Activated T-cell treated with anti-CD3 and anti-CD28 coated beads, Interleukin-2, amount 50 U/mL, for 4 hours (primary cell): ENCODE results near the gene ITPA. TPM values are rescaled to one million over a fixed set of nuclear protein-coding genes. Genes with fewer than 3 reads are reported as not detected.
A peak's percentile ranks its signal among the peaks of the same experiment; 100 is the strongest.
"Not testable (repeated sequence)": the region's sequence is repeated elsewhere in the genome, so short reads cannot be mapped to it uniquely, and the experiment has no call there.

Experiments
- ATAC-seq, 2 donors: fragments of 200-7000 bp; cut with Tn5 transposase; one replicate each; pipeline ENCODE4 v1.10.0; 2021
- DNase-seq: peaks from one replicate; pipeline ENCODE4 v3.0.0-alpha.2; 2020
- H3K27me3 Mint-ChIP-seq: one replicate; pipeline ENCODE4 v1.8.0; 2021; ENCODE audit warnings: low read depth, mixed read lengths
- H3K36me3 Mint-ChIP-seq: one replicate; pipeline ENCODE4 v1.8.0; 2022; ENCODE audit warnings: mixed read lengths; ENCODE audit not compliant: insufficient read depth
- H3K4me1 Mint-ChIP-seq: one replicate; pipeline ENCODE4 v1.8.0; 2021; ENCODE audit warnings: low read depth, mixed read lengths
- H3K4me3 Mint-ChIP-seq: one replicate; pipeline ENCODE4 v1.8.0; 2021; ENCODE audit warnings: mild to moderate bottlenecking, moderate library complexity, mixed read lengths
- H3K9me3 Mint-ChIP-seq: one replicate; pipeline ENCODE4 v1.8.0; 2021; ENCODE audit warnings: mixed read lengths
- total RNA-seq, 3 donors: library from RNA; stranded (reverse); gene quantifications; one replicate each; pipeline ENCODE4 v1.2.1, GENCODE V29; 2021

ITPA gene
- total RNA-seq, 3 donors from 2014 or later: 106 to 138 (median 130) TPM

DNA sequence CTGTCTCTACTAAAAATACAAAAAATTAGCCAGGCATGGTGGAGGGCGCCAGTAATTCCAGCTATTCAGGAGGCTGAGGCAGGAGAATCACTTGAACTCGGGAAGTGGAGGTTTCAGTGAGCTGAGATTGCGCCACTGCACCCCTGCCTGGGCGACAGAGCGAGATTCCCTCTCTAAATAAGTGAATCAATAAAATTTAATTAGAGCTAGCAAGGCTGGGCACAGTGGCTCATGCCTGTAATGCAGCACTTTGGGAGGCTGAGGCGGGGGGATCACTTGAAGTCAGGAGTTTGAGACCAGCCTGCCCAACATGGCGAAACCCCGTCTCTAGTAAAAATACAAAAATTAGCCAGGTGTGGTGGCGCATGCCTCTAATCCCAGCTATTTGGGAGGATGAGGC lies 21.4 kb upstream of the ITPA start:
- H3K4me1 Mint-ChIP-seq, H3K9me3 Mint-ChIP-seq, H3K4me3 Mint-ChIP-seq, ATAC-seq, H3K27me3 Mint-ChIP-seq, DNase-seq: not testable (repeated sequence)
- H3K36me3 Mint-ChIP-seq: peaks cover 17% of the 10 kb centered on the region

DNA sequence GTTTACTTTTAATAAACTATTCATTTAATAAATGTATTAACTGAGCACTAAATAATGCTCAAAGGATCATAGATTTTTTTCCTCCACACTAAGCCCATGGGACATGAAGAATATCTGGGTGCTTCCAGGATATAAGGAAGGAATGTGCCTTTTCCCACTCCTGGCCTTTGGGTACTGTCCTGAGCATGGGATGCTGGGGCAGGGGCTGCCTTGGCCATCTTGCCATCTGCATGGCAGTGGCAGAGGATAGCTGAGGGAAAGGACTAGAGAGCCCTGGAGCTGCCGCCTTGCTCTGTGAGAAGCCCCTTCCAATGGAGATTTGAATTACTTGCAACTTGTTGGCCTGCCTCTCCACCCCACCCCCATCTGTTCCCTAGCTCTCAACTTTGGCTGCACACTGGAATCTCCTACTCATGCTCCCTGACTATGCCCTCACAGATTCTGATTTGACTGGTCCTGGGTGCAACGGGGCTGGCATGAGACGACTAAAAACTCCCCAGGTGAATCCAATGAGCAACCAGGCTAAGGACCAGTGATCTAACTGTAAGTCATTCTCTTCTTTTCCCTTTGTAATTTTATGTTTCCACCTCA lies 20.4 kb upstream of the ITPA start:
- ATAC-seq: no peak
- H3K4me1 Mint-ChIP-seq: no peaks in the 10 kb centered on the region
- DNase-seq: no peak
- peaks cover 17% of the 10 kb centered on the region for H3K36me3 Mint-ChIP-seq
- no peak overlapping the region for H3K4me3 Mint-ChIP-seq
- H3K9me3 Mint-ChIP-seq: no peaks in the 10 kb centered on the region
- H3K27me3 Mint-ChIP-seq: no peaks in the 10 kb centered on the region

DNA sequence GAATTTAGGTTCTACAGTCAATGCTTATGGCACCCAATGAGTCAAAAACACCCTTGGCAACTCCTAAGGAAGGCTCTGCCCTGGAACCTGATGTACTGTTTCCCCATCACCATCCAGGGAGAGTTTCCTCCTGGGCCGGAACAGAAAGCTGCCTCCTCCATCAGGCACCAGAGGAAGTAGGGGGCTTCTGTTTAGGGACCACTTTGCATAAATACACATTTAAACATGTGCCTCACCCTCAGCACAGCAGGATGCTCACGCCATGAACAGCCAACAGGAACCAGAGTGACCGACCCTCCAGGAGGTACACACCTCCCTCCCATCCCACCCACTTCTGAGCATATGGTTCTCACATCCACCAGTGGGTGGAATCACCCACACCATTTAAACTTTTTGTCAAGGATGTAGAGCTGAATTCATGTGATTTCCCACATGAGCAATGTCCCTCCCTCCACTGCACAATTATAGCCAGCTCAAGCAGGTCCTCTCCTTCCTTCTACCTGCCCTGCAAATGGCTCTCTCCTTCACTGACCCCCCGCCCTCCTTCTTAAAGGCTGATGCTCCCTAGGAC lies 19.7 kb upstream of the ITPA start:
- Mint-ChIP-seq H3K4me1 (no peaks in the 10 kb centered on the region), H3K36me3 (peaks cover 17% of the 10 kb centered on the region), H3K4me3 (no peak overlapping the region), H3K27me3 (no peaks in the 10 kb centered on the region), H3K9me3 (no peaks in the 10 kb centered on the region)
- ATAC-seq: no peak
- no peak for DNase-seq

DNA sequence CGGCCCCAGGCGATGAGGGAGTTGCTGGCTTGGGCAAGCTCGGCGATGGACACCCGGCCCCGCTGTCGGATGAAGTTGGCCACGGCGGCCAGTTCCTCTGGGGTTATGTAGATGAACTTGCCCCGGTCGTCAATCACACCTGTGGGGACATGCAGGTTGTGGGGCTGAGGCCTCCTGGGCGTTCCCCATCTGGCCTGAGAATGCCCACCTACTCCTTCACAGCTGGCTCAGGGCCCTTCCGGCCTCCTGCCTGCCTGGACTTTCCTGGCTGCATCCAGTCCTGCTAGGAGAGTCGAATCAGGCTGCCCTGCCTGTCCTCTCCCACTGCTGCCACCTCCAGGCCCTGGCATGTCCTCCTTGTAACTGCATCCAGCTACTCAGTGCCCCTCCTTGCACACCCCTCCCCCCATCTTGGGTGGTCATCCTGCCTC lies 18.6 kb upstream of the ITPA start:
- Mint-ChIP-seq H3K9me3 (no peaks in the 10 kb centered on the region), H3K36me3 (peaks cover 24% of the 10 kb centered on the region), H3K27me3 (no peaks in the 10 kb centered on the region), H3K4me1 (peaks cover 3% of the 10 kb centered on the region), H3K4me3 (no peak overlapping the region)
- DNase-seq (no peak), ATAC-seq (no peak)

DNA sequence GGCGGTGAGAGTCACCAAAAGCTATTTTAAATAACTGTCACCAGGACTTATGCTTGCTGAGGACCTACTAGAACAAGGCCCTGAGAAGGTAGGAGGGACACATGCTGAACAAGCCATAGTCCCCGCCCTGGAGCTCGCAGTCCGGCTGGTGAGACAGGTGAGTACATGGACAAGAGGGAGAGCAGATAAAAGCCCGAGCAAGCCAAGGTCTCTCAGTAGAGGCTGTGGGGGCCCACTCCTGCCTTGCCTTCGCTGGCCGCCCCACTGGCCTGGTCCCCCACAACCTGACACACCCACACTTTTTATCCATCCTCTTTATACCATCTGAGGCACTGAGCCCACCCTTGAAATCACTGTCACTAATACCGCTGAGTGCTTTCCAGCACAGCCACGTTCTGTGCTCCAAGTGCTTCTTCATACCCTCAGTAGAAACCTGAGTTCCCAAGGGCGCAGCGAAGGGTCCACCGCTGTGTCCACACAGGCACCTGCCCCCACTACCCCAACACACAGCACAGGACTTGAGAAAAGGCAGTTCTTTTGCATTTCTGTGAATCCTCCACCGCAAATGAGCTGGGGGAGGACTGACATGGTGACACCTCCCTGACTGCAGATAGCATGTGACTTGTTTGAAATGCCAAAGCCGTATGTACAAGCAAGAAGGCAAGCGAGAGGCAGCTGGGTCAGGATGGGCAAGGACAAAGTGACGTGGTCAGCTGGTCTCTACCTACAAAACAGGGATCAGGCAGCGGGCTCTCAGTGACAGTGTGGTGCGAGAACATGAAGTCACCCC lies 16.9 kb upstream of the ITPA start:
- Mint-ChIP-seq H3K4me3 (no peak overlapping the region), H3K9me3 (no peaks in the 10 kb centered on the region), H3K4me1 (peaks cover 7% of the 10 kb centered on the region), H3K36me3 (peaks cover 31% of the 10 kb centered on the region), H3K27me3 (no peaks in the 10 kb centered on the region)
- DNase-seq (no peak), ATAC-seq (no peak)

DNA sequence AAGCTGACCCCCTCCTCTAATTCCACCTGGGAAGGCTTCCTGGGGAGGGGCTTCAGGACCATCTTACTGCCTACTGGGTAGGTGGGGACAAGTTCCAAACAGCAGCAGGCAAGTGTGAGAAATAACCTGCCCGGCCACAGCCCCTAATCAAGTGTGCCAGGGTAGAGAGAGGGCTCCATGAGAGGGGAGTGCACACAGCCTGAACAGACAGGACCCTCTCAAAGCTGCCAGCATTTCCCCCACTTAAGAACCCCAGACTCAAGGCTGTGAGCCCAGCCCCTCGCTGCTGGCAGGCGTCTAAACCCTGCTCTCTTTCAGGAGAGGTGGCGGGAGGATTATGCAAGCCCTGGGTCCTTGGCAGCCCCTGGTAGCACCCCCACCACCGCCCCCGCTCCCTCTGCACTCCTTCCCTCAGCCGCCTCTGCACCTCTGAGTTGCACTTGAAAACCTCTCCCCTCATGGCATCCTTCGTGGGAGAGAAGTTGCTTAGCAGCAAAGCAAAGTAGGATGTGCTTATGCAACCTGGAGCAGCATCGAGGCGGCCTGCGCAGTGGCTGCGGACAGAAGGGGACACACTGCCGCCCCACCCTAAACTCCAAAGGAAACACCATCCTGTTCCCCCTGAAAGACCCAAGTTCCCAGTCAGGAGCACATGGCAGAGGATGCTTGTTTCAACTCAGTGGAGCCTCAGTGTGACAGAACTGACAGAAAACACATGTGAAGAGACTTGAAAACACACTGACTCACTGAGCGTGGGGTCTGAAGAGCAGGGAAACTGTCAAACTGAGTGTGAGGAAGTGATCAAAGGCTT lies 15.3 kb upstream of the ITPA start:
- no peaks in the 10 kb centered on the region for H3K9me3 Mint-ChIP-seq
- H3K4me3 Mint-ChIP-seq: no peak overlapping the region
- H3K27me3 Mint-ChIP-seq: no peaks in the 10 kb centered on the region
- peaks cover 7% of the 10 kb centered on the region for H3K4me1 Mint-ChIP-seq
- no peak for DNase-seq
- peaks cover 32% of the 10 kb centered on the region for H3K36me3 Mint-ChIP-seq
- peak; percentile 67 to 74 for ATAC-seq

DNA sequence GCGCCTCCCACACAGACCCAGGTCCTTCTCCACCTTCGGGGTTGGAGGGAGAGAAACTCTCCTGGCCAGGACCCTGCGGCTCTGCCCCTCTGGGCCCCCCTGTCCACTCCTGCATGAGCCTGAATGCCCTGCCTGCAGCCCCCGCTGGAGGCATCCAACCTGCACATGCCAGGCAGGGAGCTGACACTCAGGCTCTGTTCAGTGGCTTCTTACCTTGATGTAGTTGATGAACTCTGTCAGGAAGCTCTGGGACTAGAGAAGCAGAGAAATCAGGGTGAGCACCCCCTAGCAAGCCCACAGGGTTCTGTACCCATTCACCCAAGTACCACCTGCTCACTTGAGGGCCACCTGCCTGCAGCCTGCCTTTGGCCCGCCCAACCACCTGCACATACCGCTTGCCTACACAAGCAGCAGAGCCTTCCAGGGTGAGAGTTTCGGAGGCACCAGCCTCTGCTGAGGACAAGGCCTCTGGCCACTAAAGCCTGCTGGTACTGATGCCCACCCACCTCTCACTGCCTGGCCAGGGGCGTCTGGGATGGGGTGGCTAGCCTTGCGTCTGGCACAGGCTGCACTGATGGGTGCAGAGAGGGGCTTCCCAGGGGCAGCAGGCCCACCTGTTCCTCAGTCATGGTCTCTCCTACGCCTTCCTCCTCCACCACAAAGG lies 14.5 kb upstream of the ITPA start:
- Mint-ChIP-seq H3K36me3 (peaks cover 34% of the 10 kb centered on the region), H3K9me3 (no peaks in the 10 kb centered on the region)
- no peak for DNase-seq

DNA sequence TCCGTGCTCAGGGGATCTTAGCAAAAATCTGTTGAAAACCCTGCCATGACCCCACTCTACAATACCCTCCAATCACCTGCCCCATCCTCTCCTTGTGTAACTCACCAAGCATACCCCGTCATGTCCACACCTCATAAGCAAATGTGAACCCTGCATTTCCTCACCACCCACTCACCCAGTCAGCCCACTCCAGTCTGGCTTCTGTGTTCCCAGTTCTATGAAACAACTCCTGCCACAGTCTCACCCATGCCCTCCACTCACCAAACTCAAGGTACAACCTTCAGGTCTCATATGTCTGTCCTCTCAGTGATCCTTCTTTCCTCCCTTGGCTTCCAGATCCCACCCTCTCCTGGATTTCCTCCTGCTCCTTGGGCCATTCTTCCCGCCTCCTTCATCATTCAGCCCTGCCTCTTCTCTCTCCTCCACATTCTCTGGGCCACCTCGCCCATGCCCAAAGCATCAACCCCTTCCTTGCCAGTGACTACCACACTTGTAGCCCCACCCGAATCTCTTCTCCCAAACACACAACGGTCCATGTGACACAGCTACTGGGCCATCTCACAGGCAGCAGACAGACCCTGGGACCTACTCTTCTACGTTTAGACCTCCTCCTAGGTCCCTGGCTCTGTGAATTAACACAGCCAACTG lies 13.6 kb upstream of the ITPA start:
- Mint-ChIP-seq H3K36me3 (peaks cover 37% of the 10 kb centered on the region), H3K4me1 (peaks cover 9% of the 10 kb centered on the region), H3K9me3 (no peaks in the 10 kb centered on the region), H3K27me3 (no peaks in the 10 kb centered on the region), H3K4me3 (no peak overlapping the region)
- DNase-seq (no peak), ATAC-seq (no peak)

More for the DNA sequence above, 14.5 kb upstream of the ITPA start:
- no peak for ATAC-seq
- Mint-ChIP-seq H3K27me3 (no peaks in the 10 kb centered on the region), H3K4me3 (no peak overlapping the region), H3K4me1 (peaks cover 9% of the 10 kb centered on the region)

DNA sequence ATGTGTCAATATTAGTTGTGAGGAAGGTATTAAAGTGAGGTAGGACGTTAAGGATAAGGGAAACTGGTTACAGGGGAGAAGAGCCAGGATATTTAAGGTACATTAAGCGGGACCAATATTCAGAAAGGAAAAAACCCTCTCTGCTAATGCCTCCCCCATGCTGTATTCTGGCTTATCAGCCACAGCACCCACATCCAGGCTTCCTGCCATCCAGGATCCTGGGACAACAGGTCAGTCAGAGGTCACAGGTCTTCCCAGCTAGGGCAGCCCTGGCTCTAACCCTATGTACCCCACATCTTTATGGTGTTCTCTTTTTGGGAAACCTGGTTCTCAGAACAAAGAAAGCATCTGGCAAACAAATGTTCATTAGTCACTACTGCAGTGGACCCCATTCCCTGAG lies 10.1 kb upstream of the ITPA start:
- DNase-seq (no peak), ATAC-seq (no peak)
- no peaks in the 10 kb centered on the region for H3K27me3 Mint-ChIP-seq
- H3K9me3 Mint-ChIP-seq: no peaks in the 10 kb centered on the region
- H3K36me3 Mint-ChIP-seq: peaks cover 27% of the 10 kb centered on the region
- H3K4me1 Mint-ChIP-seq: peaks cover 14% of the 10 kb centered on the region
- no peak overlapping the region for H3K4me3 Mint-ChIP-seq

DNA sequence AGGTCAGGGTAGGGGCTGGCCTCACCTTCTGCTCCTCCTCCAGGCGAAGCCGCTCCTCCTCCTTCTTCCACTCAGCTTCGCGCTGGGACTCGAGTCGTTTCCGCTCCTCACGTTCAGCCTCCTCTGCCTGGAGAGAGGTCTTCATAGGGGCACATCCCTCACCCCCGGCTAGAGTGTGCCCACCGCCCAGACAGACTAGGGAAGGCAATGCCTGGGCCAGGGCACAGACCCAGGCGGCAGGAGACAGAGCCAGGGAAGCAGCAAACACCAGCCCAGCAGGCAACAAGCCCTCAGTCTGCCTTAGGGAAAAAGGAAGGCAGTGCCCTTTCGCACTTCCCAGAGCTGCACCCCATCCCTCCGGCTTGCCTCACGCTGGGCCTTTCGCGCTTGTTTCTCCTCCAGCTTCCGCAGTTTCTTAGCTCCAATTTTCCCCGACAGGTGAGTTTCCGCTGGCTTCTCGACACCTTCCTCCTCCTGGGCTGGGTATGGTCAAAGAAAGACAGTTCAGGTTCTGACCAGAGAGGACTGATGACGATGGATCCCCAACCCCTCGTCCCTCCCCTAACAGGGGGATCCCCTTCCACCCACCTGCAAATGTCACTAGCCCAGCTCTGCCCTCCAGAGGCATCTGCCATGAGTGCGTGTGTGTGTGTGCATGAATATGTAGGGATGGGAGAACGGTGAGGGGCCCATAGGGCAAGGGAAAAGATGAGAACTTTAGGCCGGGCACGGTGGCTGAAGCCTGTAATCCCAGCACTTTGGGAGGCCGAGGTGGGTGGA lies 9.1 kb upstream of the ITPA start:
- DNase-seq (no peak), ATAC-seq (no peak)
- H3K4me3 Mint-ChIP-seq: no peak overlapping the region
- peaks cover 16% of the 10 kb centered on the region for H3K4me1 Mint-ChIP-seq
- H3K27me3 Mint-ChIP-seq: no peaks in the 10 kb centered on the region
- H3K36me3 Mint-ChIP-seq: peaks cover 26% of the 10 kb centered on the region
- H3K9me3 Mint-ChIP-seq: no peaks in the 10 kb centered on the region

DNA sequence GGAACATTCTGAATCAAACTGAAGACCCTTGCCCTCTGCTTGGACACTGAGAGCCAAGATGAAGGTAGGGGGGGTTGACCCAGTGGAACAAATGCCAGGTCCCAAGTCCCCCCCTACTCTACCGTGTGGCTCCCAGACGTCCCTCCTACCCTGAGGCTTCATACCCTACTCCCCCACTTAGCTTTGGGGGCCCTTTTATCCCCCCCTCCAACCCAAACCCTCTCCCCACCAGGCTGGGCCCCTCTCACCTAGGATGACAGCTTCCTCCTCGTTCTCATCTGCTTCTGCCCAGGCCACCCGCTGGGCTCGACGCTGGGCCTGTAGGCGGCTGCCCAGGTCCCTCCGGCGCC lies 6.4 kb upstream of the ITPA start:
- no peak for DNase-seq
- no peak for ATAC-seq
- H3K4me1 Mint-ChIP-seq: peaks cover 9% of the 10 kb centered on the region
- H3K9me3 Mint-ChIP-seq: no peaks in the 10 kb centered on the region
- H3K27me3 Mint-ChIP-seq: no peaks in the 10 kb centered on the region
- peaks cover 13% of the 10 kb centered on the region for H3K36me3 Mint-ChIP-seq
- peak overlapping the region; percentile 93 for H3K4me3 Mint-ChIP-seq

DNA sequence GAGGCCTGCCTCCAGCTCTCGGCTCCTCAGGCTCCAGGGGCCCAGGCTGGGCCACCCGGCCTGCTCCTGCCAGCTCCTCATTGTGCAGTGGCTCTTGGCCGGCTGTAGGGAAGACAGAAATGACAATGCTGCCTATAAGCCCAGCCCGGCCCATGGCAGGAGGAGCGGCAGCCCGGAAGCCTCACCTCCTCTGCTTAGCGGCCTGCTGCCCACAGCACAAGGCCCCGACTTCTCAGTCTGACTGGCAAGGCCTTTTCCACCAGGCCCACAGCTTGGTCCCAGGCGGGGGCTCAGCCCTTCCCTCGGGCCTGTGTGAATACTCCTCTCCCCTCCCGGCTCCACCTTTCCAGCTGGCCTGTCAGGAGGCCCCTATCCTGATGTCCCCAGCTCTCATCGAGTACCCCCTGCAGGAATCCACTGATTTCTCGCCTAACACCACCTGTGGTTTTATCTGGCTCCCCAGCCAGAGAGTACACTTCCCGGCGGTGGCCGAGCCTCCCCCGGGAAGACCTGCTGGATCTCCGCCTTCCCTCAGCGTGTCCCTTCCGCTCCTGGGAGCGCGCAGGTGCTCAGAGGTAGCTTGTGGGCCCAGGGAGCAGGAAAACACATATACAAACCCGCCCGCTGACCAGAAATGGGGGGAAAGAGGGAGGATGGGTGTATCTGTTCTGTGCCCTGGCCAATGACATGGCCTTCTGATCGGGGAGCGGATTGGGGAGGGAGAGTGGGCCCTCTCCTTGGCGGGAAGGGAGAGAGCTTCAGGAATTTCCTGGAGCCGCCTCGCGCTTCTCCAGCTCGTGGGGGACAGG lies 5.8 kb upstream of the ITPA start:
- H3K4me1 Mint-ChIP-seq: peaks cover 10% of the 10 kb centered on the region
- DNase-seq (peak; percentile 14), ATAC-seq (peak; percentile 39 to 47)
- peak overlapping the region; percentile 93 for H3K4me3 Mint-ChIP-seq
- peaks cover 13% of the 10 kb centered on the region for H3K36me3 Mint-ChIP-seq
- H3K27me3 Mint-ChIP-seq: no peaks in the 10 kb centered on the region
- no peaks in the 10 kb centered on the region for H3K9me3 Mint-ChIP-seq
